ENCODE results near the gene FAM162B. TPM values are rescaled to one million over a fixed set of nuclear protein-coding genes. Genes with fewer than 3 reads are reported as not detected.

Gene FAM162B
- total RNA-seq, 1 experiment from 2014 or later = 2.1 TPM

- H3K27ac Mint-ChIP-seq = peak overlapping the region in 1 of 3 experiments; percentile 65; a peak in 1 of 7 replicates
- no peaks in the 10 kb centered on the region for H3K79me2 ChIP-seq (ENCODE audit: insufficient read depth, low read length)
- H3K4me2 ChIP-seq (ENCODE audit: insufficient read depth, insufficient read length, low read length) = no peak overlapping the region
- H3K36me3 Mint-ChIP-seq (ENCODE audit: insufficient read depth in 1 of 3, low read depth in 3 of 3) = no peaks in the 10 kb centered on the region; a peak in 2 of 7 replicates
- peaks cover 14 to 17% of the 10 kb centered on the region in 2 experiments for H3K4me1 Mint-ChIP-seq
- peaks cover 17% of the 10 kb centered on the region; the same call in 1 of the 2 replicates for H3K27me3 ChIP-seq (ENCODE audit: insufficient read depth, low read length)
- H3K23ac ChIP-seq (ENCODE audit: insufficient read length, low read depth, low read length) = no peak overlapping the region
- H3K23me2 ChIP-seq (ENCODE audit: insufficient read length, low read depth, low read length, poor library complexity, severe bottlenecking) = peaks cover 12% of the 10 kb centered on the region
- no peak overlapping the region for H3K9ac ChIP-seq (ENCODE audit: extremely low read depth, insufficient read length, low read length)
- WGBS (ENCODE audit: extremely low coverage, insufficient read length, low lambda C conversion rate) = no CpG with 5 or more reads among the region's 5 CpGs
- no peak overlapping the region for H3T11ph ChIP-seq (ENCODE audit: low read length)
- no peak overlapping the region for H2BK20ac ChIP-seq (ENCODE audit: low read depth, low read length, poor library complexity, severe bottlenecking)
- H2BK15ac ChIP-seq (ENCODE audit: low read depth, low read length) = no peak overlapping the region
- H4K5ac ChIP-seq (ENCODE audit: insufficient read length, low read depth, low read length) = no peak overlapping the region
- H3K79me1 ChIP-seq (ENCODE audit: insufficient read depth, low read depth, low read length, poor library complexity, severe bottlenecking) = no peaks in the 10 kb centered on the region
- no peaks in the 10 kb centered on the region for H4K20me1 ChIP-seq (ENCODE audit: control insufficient read depth, insufficient read depth, insufficient read length)
- no peaks in the 10 kb centered on the region for H3K9me3 ChIP-seq (ENCODE audit: control insufficient read depth, low read depth, low read length)
- no peak overlapping the region for H2AFZ ChIP-seq (ENCODE audit: low read length)
- no peak for DNase-seq
- H2BK120ac ChIP-seq (ENCODE audit: low read depth, low read length, poor library complexity, severe bottlenecking) = no peak overlapping the region
- no peaks in the 10 kb centered on the region; a peak in 1 of 5 replicates for H3K9me3 Mint-ChIP-seq
- H2BK12ac ChIP-seq (ENCODE audit: insufficient read length, low read depth, low read length) = no peak overlapping the region
- no peak overlapping the region for H2BK5ac ChIP-seq (ENCODE audit: insufficient read length, low read length)
- H2AK5ac ChIP-seq (ENCODE audit: insufficient read length, low read length) = no peak overlapping the region
- H3K14ac ChIP-seq (ENCODE audit: insufficient read depth, low read length) = no peak overlapping the region
- H3K27ac ChIP-seq (ENCODE audit: insufficient read length, low read depth, low read length) = no peak overlapping the region
- H3K4me1 ChIP-seq (ENCODE audit: insufficient read depth, low read length) = no peaks in the 10 kb centered on the region
- peaks cover 44% of the 10 kb centered on the region for H3K27me3 Mint-ChIP-seq (ENCODE audit: low read depth)
- H3K4me3 Mint-ChIP-seq = peak overlapping the region in 1 of 2 experiments; percentile 84; a peak in 2 of 5 replicates
- no peak overlapping the region for H3K18ac ChIP-seq (ENCODE audit: insufficient read length, low read depth, low read length)
- H3K56ac ChIP-seq (ENCODE audit: insufficient read length, low read depth, low read length) = no peak overlapping the region
- TF ChIP-seq CTCF (conservative IDR thresholded peaks at IDR 0.05) = no peak
- no peak overlapping the region for H3K4ac ChIP-seq (ENCODE audit: low read depth, low read length)
- H4K91ac ChIP-seq (ENCODE audit: insufficient read length, low read depth, low read length) = no peak overlapping the region
- no peak overlapping the region for H4K8ac ChIP-seq (replicated peaks; ENCODE audit: insufficient read length, low read depth, low read length)
These were observed 1.1 kb upstream of the FAM162B start for GRCh38 chr6:116766506-116767176.
